ENCODE data around the gene PCDH20. TPM values are rescaled to one million over a fixed set of nuclear protein-coding genes. Genes with fewer than 3 reads are reported as not detected.

Gene PCDH20, protein sequence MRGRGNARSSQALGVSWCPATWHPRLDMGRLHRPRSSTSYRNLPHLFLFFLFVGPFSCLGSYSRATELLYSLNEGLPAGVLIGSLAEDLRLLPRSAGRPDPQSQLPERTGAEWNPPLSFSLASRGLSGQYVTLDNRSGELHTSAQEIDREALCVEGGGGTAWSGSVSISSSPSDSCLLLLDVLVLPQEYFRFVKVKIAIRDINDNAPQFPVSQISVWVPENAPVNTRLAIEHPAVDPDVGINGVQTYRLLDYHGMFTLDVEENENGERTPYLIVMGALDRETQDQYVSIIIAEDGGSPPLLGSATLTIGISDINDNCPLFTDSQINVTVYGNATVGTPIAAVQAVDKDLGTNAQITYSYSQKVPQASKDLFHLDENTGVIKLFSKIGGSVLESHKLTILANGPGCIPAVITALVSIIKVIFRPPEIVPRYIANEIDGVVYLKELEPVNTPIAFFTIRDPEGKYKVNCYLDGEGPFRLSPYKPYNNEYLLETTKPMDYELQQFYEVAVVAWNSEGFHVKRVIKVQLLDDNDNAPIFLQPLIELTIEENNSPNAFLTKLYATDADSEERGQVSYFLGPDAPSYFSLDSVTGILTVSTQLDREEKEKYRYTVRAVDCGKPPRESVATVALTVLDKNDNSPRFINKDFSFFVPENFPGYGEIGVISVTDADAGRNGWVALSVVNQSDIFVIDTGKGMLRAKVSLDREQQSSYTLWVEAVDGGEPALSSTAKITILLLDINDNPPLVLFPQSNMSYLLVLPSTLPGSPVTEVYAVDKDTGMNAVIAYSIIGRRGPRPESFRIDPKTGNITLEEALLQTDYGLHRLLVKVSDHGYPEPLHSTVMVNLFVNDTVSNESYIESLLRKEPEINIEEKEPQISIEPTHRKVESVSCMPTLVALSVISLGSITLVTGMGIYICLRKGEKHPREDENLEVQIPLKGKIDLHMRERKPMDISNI
- total RNA-seq, result 0.20 TPM in 1 of 2 replicates, not detected in the other

DNA sequence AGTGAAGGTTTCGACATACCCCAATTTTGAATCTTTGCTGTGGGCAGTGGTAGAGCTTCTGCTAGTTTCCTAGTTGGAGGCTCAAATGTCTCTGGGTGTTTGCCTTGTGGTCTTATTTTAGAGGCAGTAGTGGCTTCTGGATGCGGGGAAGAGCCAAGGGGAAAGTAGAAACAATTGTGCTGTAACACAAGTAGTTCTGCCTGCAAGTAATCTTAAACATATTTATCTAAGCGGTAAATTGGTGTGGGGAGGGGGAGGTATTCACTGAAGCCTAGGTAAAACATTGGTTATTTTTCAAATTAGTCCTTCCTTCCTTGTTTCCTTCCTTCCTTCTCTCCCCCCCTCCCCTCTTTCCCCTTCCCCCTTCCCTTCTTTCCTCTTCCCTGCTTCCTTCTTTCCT, at the start of gene PCDH20:
PCDH20 (minus strand) TSS at position 101 of the 400 bp plus-strand sequence. CDS start 691 bp downstream, outside the sequence.

Measured in smooth muscle cell of the pulmonary artery (primary cell).